Measurements from ENCODE around the gene TGFB1.

GRCh38 chr19:41307954-41308449, 45.7 kb downstream of the TGFB1 start:
- TF ChIP-seq PHF8 (IDR thresholded peaks at IDR 0.05; ENCODE audit: borderline replicate concordance, low read length): no peak
- no peak for TF ChIP-seq TCF7 (IDR thresholded peaks at IDR 0.05; ENCODE audit: borderline replicate concordance)
- TF ChIP-seq, protein P1, sequence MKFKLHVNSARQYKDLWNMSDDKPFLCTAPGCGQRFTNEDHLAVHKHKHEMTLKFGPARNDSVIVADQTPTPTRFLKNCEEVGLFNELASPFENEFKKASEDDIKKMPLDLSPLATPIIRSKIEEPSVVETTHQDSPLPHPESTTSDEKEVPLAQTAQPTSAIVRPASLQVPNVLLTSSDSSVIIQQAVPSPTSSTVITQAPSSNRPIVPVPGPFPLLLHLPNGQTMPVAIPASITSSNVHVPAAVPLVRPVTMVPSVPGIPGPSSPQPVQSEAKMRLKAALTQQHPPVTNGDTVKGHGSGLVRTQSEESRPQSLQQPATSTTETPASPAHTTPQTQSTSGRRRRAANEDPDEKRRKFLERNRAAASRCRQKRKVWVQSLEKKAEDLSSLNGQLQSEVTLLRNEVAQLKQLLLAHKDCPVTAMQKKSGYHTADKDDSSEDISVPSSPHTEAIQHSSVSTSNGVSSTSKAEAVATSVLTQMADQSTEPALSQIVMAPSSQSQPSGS (CRISPR knock-in tag; IDR thresholded peaks at IDR 0.05): no peak
- no peak for TF ChIP-seq TSC22D4 (tag; IDR thresholded peaks at IDR 0.05)
- no peak for TF ChIP-seq MAZ (CRISPR knock-in tag; conservative IDR thresholded peaks at IDR 0.05 in 1 of 2, IDR thresholded peaks at IDR 0.05 in 1 of 2)
- TF ChIP-seq, protein P2, sequence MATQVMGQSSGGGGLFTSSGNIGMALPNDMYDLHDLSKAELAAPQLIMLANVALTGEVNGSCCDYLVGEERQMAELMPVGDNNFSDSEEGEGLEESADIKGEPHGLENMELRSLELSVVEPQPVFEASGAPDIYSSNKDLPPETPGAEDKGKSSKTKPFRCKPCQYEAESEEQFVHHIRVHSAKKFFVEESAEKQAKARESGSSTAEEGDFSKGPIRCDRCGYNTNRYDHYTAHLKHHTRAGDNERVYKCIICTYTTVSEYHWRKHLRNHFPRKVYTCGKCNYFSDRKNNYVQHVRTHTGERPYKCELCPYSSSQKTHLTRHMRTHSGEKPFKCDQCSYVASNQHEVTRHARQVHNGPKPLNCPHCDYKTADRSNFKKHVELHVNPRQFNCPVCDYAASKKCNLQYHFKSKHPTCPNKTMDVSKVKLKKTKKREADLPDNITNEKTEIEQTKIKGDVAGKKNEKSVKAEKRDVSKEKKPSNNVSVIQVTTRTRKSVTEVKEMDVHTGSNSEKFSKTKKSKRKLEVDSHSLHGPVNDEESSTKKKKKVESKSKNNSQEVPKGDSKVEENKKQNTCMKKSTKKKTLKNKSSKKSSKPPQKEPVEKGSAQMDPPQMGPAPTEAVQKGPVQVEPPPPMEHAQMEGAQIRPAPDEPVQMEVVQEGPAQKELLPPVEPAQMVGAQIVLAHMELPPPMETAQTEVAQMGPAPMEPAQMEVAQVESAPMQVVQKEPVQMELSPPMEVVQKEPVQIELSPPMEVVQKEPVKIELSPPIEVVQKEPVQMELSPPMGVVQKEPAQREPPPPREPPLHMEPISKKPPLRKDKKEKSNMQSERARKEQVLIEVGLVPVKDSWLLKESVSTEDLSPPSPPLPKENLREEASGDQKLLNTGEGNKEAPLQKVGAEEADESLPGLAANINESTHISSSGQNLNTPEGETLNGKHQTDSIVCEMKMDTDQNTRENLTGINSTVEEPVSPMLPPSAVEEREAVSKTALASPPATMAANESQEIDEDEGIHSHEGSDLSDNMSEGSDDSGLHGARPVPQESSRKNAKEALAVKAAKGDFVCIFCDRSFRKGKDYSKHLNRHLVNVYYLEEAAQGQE (IDR thresholded peaks at IDR 0.05; ENCODE audit: borderline replicate concordance): no peak
- TF ChIP-seq, protein P2 (CRISPR knock-in tag; IDR thresholded peaks at IDR 0.05; ENCODE audit: low read depth): no peak
- TF ChIP-seq POLR2A (conservative IDR thresholded peaks at IDR 0.05): no peak
